ENCODE results near the gene WDR88. TPM values are rescaled to one million over a fixed set of nuclear protein-coding genes. Genes with fewer than 3 reads are reported as not detected.

Gene WDR88
- total and polyA plus RNA-seq, 2 of the 8 experiments (the other 6 are each of a cell fraction or from before 2014, with no cell fraction given) = not detected

GRCh38 chr19:33177417-33177979 lies 45.6 kb downstream of the WDR88 start (continued):
- TF ChIP-seq PHF8 (conservative IDR thresholded peaks at IDR 0.05; ENCODE audit: low read depth, low read length) (no peak), ZNF274 (IDR thresholded peaks at IDR 0.05; ENCODE audit: borderline replicate concordance, extremely low read depth, low read length) (no peak), GABPA (IDR thresholded peaks at IDR 0.05; ENCODE audit: borderline replicate concordance, insufficient read depth, low read length) (no peak), TCF12 (IDR thresholded peaks at IDR 0.05; ENCODE audit: low read depth, low read length) (no peak)

Measured in H1 (cell line).